ENCODE measurements around the gene TMEM132C.

Gene TMEM132C

DNA sequence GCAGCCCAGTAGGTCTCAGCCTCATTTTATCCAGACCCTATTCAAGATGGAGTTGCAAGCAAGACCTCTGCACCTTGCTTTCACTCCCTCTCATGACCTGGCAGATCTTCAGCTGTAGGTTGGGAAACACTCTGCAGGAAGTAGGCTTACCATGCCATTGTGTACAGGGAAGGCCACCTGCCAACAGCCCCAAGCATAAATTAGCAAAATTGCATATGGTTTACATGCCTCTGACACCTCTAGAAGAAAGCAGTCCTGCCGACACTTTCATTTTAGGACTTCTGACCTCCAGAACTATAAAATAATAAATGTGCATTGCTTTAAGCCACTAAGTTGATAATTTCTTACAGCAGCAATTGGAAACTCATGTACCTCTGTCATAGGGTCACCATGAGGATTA is 459.9 kb downstream of the TMEM132C start:
- in situ Hi-C loops (cut with HindIII; ENCODE audit: low pct_ligation_motif_present, low sequenced_read_pairs) = no loop called here
- Histone ChIP-seq H3K27ac (no peak overlapping the region), H3K36me3 (replicated peaks) (no peaks in the 10 kb centered on the region), H3K4me3 (ENCODE audit: low read depth, low read length) (no peak overlapping the region), H3K27me3 (replicated peaks) (no peaks in the 10 kb centered on the region)
- TF ChIP-seq, protein P1, sequence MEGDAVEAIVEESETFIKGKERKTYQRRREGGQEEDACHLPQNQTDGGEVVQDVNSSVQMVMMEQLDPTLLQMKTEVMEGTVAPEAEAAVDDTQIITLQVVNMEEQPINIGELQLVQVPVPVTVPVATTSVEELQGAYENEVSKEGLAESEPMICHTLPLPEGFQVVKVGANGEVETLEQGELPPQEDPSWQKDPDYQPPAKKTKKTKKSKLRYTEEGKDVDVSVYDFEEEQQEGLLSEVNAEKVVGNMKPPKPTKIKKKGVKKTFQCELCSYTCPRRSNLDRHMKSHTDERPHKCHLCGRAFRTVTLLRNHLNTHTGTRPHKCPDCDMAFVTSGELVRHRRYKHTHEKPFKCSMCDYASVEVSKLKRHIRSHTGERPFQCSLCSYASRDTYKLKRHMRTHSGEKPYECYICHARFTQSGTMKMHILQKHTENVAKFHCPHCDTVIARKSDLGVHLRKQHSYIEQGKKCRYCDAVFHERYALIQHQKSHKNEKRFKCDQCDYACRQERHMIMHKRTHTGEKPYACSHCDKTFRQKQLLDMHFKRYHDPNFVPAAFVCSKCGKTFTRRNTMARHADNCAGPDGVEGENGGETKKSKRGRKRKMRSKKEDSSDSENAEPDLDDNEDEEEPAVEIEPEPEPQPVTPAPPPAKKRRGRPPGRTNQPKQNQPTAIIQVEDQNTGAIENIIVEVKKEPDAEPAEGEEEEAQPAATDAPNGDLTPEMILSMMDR (IDR thresholded peaks at IDR 0.05; ENCODE audit: low read depth, low read length, missing control alignments) = no peak
- no peak for DNase-seq

DNA sequence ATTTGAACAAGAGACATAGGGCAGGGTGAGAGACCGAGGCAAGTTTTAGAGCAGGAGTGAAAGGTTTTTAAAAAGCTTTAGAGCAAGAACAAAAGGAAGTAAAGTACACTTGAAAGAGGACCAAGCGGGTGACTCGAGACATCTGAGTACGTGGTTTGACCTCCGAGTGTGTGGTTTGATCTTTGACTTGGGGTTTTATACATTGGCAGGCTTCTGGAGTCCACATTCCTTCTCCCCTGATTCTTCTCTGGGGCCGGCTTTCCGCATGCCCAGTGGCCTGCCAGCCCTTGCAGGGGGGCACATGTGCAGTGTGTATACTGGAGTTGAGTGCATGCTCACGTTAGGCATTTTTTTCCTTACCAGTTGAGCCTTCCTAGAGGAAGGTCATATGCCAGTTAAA is 460.5 kb downstream of the TMEM132C start:
- Histone ChIP-seq H3K36me3 (replicated peaks) (no peaks in the 10 kb centered on the region), H3K27me3 (replicated peaks) (no peaks in the 10 kb centered on the region), H3K4me3 (ENCODE audit: low read depth, low read length) (no peak overlapping the region), H3K27ac (no peak overlapping the region)
- in situ Hi-C loops (cut with HindIII; ENCODE audit: low pct_ligation_motif_present, low sequenced_read_pairs) = no loop called here
- TF ChIP-seq, protein P1 (IDR thresholded peaks at IDR 0.05; ENCODE audit: low read depth, low read length, missing control alignments) = no peak
- DNase-seq = no peak

DNA sequence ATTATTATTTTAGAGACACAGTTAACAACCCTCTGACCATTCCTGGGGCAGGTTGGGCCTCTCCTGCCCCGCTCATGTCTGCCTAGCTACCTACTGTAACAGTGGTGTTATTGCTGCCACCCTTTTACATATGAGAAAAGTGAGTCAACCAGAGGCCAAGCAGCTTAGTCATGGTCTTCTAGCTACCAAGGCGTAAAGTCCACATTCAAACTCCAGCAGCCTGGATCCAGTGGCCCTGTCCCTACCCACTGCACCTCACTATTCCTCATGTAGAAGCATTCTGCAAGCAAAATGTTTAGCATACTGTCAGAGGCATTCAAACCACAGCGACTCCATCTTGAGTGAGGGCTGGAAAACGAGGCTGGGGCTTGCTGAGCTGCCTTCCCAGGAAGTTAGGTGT is 461.0 kb downstream of the TMEM132C start:
- Histone ChIP-seq H3K4me3 (ENCODE audit: low read depth, low read length) (no peak overlapping the region), H3K36me3 (replicated peaks) (no peaks in the 10 kb centered on the region), H3K27ac (no peak overlapping the region), H3K27me3 (replicated peaks) (no peaks in the 10 kb centered on the region)
- in situ Hi-C loops (cut with HindIII; ENCODE audit: low pct_ligation_motif_present, low sequenced_read_pairs) = no loop called here
- TF ChIP-seq, protein P1 (IDR thresholded peaks at IDR 0.05; ENCODE audit: low read depth, low read length, missing control alignments) = no peak
- no peak for DNase-seq

DNA sequence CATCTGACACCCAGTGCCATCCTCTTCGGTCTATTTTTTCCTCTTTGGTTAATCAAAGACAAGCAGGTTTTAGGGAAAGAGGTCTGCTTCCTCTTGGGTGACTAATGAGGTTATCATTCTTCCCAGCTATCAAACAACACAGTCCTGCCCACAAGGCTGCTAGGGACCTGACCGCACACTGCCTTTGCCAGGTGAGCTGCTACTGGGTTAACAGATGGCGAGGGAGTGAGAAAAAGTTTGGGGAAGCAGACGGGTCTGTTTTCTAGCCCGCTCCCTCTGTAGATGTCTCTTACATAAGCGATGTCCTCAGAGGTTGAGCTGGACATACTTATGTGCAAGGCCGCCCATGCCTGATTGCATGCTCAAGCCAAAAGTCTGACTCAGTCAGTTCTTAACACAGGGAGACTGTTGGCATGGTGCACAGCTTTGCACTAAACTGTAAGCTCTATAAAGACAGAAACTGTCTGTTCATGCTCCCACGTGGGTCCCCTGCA is 462.7 kb downstream of the TMEM132C start:
- Histone ChIP-seq H3K27me3 (replicated peaks) (no peaks in the 10 kb centered on the region), H3K4me3 (ENCODE audit: low read depth, low read length) (no peak overlapping the region), H3K36me3 (replicated peaks) (no peaks in the 10 kb centered on the region), H3K27ac (no peak overlapping the region)
- in situ Hi-C loops (cut with HindIII; ENCODE audit: low pct_ligation_motif_present, low sequenced_read_pairs) = no loop called here
- TF ChIP-seq, protein P1 (IDR thresholded peaks at IDR 0.05; ENCODE audit: low read depth, low read length, missing control alignments) = no peak
- DNase-seq = no peak

DNA sequence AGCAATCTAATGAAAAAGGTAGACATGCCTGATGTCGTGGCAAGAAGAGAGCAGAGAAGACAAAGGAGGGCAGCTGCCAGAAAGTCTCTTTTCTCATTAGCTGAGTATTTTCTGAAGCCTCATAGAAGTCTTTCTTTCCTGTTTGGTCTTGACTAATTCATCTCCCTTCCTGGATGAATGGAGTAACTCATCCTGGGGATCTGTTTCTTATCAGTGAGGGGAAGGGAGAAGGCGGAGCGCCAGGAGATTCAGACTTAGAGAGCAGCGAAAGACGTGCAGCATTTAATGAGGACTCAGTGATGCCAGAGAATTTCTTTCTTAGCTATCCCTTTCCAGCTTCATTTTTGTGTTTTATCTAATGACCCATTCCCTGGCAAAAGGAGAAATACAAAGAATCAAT is 467.4 kb downstream of the TMEM132C start:
- no peaks in the 10 kb centered on the region for H3K36me3 ChIP-seq (replicated peaks)
- no peak for DNase-seq
- in situ Hi-C loops (cut with HindIII; ENCODE audit: low pct_ligation_motif_present, low sequenced_read_pairs) = no loop called here
- TF ChIP-seq, protein P1 (IDR thresholded peaks at IDR 0.05; ENCODE audit: low read depth, low read length, missing control alignments) = no peak
- no peaks in the 10 kb centered on the region for H3K27me3 ChIP-seq (replicated peaks)
- no peak overlapping the region for H3K27ac ChIP-seq
- no peak overlapping the region for H3K4me3 ChIP-seq (ENCODE audit: low read depth, low read length)

DNA sequence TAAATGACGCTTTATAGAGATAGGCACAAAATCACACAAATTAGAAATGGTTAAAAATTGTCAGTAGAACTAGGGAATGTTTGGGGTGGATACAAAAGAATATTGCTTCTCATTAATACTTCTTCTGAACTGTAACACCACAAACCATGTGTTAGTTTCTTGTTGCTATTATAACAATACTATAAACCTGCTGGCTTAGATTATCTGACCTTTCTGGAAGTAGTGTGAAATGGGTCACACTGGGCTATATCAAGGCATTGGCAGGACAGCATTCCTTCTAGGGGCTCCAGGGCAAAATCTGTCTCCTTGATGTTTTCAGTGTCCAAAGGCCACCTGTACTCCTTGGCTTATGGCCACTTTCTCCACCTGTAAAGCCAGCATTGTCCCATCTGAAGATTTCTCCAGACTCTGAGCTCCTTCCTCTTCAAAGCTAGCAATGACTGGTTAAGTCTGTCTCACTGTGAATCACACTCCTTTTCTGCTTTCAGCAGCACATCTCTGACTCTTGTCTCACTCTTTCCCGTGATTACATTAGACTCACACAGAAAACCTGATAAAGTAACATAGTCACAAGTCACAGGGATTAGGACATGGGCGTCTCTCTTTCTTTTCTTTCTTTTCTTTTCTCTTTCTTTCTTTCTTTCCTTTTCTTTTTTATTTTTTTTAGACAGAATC is 470.5 kb downstream of the TMEM132C start:
- Histone ChIP-seq H3K27ac (no peak overlapping the region), H3K36me3 (replicated peaks) (no peaks in the 10 kb centered on the region), H3K27me3 (replicated peaks) (no peaks in the 10 kb centered on the region), H3K4me3 (ENCODE audit: low read depth, low read length) (no peak overlapping the region)
- in situ Hi-C loops (cut with HindIII; ENCODE audit: low pct_ligation_motif_present, low sequenced_read_pairs) = no loop called here
- no peak for DNase-seq
- TF ChIP-seq, protein P1 (IDR thresholded peaks at IDR 0.05; ENCODE audit: low read depth, low read length, missing control alignments) = no peak

Data from brain microvascular endothelial cell (primary cell).